NCI-H460 (cell line): ENCODE results near the gene KCMF1. TPM values are rescaled to one million over a fixed set of nuclear protein-coding genes. Genes with fewer than 3 reads are reported as not detected.

ENCODE experiments used
- DNase-seq: peaks from one replicate; pipeline ENCODE4 v3.0.0-alpha.2; 2016; ENCODE audit warnings: low read depth; ENCODE audit errors: extremely low read depth
- total RNA-seq: library from RNA; depleted of rRNA; stranded (reverse); fragments of >200 nt; shearing (Covaris generic); gene quantifications from 2 replicates; pipeline ENCODE4 v1.2.3, GENCODE V29; 2014

KCMF1 gene
- total RNA-seq, 1 experiment from 2014 or later = 92.6 TPM

DNA sequence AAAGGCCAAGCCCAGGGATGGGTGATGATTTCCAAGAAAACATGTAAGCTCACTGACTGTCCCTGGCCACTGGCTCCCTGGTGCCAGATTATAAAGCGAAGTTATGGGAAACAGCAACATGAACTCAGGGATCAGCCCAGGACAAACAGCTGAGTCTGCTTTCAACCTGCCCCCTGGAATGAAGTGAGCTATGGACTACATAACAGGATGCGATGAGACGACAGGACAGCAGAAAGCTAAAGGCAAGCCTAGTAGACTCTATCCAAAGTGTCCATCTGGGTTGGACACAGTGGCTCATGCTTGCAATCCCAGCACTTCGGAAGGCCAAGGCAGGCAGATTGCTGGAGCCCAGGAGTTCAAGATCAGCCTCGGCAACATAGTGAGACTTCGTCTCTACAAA is 16.6 kb upstream of the KCMF1 start:
- DNase-seq = no peak

DNA sequence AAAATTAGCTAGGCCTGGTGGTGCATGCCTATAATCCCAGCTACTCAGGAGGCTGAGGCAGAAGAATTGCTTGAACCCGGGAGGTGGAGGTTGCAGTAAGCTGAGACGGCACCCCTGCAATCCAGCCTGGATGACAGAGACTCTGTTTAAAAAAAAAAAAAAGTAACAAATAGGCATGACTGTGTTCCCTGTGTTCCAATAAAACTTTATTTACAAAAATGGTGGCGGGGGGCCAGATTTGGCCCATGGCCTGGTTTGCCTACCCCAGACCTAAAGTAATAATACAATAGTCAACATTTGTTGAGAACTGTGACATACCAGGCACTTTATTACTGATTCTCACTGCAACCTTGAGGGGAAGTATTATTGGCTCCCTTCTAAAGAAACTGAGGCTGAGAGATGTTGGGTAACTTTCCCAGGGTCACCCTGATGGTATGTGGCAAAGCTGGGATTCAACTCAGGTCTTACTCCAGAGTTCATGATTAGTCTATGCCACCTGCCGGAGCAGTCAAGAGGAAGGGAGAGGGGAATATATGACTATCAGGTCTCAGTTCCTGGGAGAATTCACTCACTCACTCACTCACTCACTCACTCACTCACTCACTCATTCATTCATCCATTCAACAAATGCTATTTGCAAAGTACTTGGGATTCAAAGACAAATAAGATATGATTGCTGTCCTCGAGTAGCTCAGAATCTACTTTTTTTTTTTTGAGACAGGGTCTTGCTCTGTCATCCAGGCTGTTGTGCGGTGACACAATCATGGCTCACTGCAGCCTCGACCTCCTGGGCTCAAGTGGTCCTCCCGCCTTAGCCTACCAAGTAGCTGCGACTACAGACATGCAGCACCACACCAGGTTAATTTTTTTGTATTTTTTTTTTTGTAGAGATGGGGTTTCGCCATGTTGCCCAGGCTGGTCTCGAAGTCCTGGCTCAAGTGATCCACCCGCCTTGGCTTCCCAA is 14.3 kb upstream of the KCMF1 start:
- no peak for DNase-seq

- no peak for DNase-seq
These were observed 13.2 kb upstream of the KCMF1 start for GRCh38 chr2:84957771-84958134.

- peak; percentile 67 for DNase-seq
These were observed 12.6 kb upstream of the KCMF1 start for GRCh38 chr2:84958135-84959059.

DNA sequence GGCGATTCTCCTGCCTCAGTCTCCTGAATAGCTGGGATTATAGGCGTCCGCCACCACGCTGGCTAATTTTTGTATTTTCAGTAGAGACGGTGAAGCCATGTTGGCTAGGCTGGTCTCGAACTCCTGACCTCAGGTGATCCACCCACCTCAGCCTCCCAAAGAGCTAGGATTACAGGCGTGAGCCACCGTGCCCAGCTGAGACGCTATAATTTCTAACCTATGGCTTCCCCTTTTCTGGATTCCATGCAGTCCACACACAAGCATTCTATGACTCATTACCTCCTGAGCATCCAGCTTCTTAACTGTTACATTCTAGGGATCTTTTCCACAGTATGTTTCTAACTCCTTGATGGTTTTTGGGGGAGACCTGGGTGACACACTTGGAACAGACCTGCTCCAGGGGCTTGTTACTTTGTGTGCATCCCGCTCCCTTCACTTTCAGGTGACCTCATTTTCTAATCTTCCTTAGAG is 11.8 kb upstream of the KCMF1 start:
- no peak for DNase-seq

DNA sequence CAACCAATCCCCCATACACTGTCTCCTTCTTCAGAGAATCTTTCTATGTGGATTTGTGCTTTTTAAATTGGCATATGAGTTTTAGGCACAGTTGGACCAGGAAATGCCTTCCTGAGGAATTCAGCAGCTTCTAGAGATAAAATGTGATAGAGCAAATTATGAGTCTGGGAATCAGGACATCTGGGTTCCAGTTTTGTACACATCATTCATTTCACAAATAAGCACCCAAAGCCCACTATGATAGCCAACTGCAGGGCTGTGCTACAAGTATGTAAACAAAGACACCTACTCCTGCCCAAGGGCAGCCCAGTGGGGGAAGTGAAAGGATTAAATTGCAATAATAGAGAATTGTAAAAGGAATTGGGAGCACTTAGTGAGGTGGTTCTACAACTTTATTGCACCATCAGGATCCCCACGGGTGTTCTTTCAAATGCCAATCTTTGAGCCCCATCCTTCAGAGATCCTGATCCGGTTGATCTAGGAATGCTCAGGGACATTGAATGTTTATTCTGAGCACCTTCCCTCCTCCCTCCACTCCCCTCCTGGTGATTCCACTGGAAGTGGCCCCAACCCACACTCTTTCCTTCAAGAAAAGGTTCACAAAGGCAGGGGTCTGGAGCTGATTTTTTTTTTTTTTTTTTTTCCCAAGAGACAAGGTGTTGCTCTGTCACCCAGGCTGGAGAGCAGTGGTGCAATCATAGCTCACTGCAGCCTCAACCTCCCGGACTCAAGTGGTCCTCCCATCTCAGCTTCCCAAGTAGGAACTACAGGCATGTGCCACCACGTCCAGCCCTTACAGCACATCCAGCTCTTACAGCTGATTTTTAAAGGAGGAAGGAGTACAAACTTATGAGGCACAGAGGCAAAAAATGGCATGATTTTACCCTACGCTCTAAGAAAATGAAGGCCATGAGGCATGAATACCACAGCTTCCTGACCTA is 11.1 kb upstream of the KCMF1 start:
- DNase-seq = no peak

GRCh38 chr2:84962917-84963316 is 8.0 kb upstream of the KCMF1 start:
- DNase-seq = no peak

DNA sequence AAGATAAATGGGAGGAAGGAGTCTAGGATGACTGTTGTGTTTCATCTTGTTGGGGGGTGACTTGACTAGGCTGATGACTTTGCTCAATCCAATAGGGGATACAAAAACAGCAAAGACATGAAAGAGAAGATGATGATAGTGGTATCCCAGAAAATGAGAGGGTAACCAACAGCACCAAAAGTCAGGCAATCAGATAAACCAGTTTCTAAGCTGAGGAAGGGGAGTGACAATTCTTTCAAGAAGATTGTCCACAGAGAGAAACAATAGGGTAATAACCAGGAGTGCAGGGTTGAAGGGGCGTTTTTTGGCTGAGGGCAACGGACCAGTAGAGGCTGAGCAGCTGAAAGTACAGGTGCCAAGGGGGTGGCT is 7.7 kb upstream of the KCMF1 start:
- no peak for DNase-seq

- DNase-seq = no peak
These were observed 7.1 kb upstream of the KCMF1 start for GRCh38 chr2:84963692-84964405.

DNA sequence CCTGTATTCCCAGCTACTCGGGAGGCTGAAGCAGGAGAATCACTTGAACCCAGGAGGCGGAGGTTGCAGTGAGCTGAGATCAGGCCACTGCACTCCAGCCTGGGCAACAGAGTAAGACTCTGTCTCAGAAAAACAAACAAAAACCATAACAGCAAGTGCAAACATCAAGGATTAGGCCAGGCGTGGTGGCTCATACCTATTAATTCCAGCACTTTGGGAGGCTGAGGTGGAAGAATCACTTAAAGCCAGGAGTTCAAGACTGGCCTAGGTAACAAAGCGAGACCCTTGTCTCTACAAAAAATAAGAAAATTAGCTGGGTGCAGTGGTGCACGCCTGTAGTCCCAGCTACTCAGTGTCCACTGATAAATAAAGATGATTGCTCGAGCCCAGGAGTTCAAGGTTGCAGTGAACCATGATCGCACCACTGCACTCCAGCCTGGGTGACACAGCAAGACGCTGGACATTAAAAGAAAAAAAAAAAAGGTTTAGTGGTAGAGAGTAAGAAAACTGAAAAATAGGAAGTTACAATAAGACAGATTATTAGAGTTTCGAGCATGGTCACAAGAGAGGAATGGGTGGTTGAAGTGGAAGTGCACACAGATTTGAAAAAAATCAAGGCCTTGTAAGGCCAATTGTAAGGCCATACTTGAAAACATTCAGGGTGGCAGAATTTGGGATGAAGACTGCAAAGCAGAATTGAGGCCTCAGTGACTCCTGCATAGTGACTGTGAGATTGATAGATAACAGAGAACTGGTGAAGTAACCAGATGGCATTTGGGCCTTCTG is 6.4 kb upstream of the KCMF1 start:
- DNase-seq = no peak

- no peak for DNase-seq
These were observed 5.8 kb upstream of the KCMF1 start for GRCh38 chr2:84965192-84965516.

DNA sequence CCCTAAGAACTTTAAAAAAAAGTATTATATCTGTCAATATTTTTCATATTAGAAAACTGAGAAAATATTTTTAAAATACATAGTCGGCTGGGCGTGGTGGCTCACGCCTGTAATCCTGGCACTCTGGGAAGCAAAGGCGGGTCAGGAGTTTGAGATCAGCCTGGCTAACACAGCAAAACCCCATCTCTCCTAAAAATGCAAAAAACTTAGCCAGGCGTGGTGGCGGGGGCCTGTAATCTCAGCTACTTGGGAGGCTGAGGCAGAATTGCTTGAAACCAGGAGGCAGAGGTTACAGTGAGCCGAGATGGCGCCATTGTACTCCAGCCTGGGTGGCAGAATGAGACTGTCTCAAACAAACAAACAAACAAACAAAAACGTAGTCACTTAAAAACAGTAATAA is 5.1 kb upstream of the KCMF1 start:
- no peak for DNase-seq

DNA sequence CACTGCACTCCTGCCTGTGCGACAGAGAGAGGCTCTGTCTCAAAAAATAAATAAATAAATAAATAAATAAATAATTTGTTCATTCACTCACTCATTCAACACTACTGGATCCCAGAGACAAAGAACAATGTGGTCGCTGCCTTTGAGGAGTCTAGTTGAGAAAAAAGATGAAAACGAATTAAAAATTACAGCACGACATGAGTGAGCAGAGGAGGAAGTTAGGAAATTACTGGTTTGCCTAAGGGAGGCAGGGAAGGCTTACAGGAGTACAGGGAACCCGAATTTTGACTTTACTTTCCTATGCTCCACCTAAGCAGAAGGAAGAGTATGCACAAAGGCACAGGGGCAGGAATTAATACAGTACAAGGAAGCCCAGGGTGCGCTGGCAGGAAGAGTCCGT is 4.2 kb upstream of the KCMF1 start:
- DNase-seq = no peak

DNA sequence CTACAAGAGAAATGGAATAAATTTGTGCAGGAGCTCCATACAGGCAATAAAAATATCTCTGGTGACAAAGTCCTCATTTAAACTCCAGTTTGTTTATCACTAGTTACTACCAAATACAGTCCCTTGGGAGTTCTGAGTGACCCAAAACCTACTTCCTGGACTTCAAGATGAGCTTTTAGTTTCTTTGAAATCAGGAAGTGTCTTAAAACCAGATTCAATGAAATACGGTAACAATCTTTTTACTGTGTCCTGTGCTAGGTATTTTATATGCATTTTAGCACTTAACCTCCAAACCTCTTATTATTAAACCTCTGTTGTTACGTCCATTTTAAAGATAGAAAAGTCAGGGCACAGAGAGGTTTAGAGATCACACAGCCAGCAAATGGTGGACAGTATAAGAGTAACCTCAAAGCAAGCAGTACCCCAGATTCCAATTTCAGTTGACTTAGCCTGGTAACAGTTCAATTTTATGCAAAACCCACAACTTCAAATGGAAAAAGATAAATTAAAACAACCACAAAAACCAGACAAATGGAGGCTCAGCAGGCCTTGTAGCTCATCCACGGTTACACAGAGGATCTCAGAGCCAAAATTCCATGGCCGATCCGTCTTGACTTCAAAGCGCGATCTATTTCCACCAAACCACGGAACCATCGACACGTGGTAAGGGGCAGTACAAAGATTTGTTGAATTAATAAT is 1.3 kb upstream of the KCMF1 start:
- no peak for DNase-seq

GRCh38 chr2:84970210-84970867 is 622 bp upstream of the KCMF1 start:
- no peak for DNase-seq

GRCh38 chr2:84971510-84972206 is 697 bp downstream of the KCMF1 start:
- no peak for DNase-seq

GRCh38 chr2:84972207-84972783 is 1.3 kb downstream of the KCMF1 start:
- DNase-seq = no peak
